NB4 (cell line): ENCODE results near the gene ARHGAP23.

ENCODE experiments used
- DNase-seq: peaks from one replicate; pipeline ENCODE4 v3.0.0; 2010; ENCODE audit warnings: low read depth
- H3K4me3 ChIP-seq: one replicate; pipeline ENCODE4 v1.5.1; 2011; ENCODE audit warnings: mild to moderate bottlenecking, low read depth, low read length, moderate library complexity
- MYC ChIP-seq: IDR thresholded peaks from 2 replicates; pipeline ENCODE4 v1.6.1; 2011; ENCODE audit warnings: low read depth, low read length
- POLR2A ChIP-seq: IDR thresholded peaks from 2 replicates; pipeline ENCODE4 v1.6.1; 2011; ENCODE audit warnings: mild to moderate bottlenecking; ENCODE audit not compliant: insufficient read length; ENCODE audit errors: extremely low read depth
- TF ChIP-seq, protein P1 (sequence below): IDR thresholded peaks from 2 replicates; pipeline ENCODE4 v1.6.1; 2011; ENCODE audit warnings: low read depth, low read length
- TF ChIP-seq, protein P2 (sequence below): IDR thresholded peaks from one replicate; pipeline ENCODE4 v1.5.1; 2012; ENCODE audit warnings: low read depth, low read length

ARHGAP23 gene

GRCh38 chr17:38532451-38532850, 104.2 kb downstream of the ARHGAP23 start:
- TF ChIP-seq POLR2A (no peak), MYC (no peak)
- TF ChIP-seq, protein P1, sequence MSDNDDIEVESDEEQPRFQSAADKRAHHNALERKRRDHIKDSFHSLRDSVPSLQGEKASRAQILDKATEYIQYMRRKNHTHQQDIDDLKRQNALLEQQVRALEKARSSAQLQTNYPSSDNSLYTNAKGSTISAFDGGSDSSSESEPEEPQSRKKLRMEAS: no peak
- TF ChIP-seq, protein P2, sequence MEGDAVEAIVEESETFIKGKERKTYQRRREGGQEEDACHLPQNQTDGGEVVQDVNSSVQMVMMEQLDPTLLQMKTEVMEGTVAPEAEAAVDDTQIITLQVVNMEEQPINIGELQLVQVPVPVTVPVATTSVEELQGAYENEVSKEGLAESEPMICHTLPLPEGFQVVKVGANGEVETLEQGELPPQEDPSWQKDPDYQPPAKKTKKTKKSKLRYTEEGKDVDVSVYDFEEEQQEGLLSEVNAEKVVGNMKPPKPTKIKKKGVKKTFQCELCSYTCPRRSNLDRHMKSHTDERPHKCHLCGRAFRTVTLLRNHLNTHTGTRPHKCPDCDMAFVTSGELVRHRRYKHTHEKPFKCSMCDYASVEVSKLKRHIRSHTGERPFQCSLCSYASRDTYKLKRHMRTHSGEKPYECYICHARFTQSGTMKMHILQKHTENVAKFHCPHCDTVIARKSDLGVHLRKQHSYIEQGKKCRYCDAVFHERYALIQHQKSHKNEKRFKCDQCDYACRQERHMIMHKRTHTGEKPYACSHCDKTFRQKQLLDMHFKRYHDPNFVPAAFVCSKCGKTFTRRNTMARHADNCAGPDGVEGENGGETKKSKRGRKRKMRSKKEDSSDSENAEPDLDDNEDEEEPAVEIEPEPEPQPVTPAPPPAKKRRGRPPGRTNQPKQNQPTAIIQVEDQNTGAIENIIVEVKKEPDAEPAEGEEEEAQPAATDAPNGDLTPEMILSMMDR: no peak
- H3K4me3 ChIP-seq: no peak overlapping the region
- peak; percentile 16 for DNase-seq

DNA sequence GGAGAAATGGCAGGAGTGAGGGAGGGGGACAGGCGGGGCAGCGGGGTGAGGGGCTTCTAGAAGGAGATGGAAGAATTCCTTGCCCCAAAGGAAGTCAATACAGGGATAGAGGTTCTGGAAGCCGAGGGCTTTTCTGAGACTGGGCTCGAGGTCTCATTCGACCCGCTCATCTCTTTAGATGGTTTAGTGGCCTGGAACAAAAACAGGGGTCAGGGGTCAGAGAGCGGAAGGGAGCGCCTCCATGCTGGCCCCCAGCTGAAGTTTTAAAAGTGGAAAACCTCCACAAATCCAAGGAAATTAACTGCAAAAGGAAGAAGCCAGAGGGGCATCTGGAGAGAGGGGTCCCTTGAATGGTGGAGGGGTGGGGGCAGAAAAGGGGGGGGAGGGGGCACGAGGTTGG, 105.0 kb downstream of the ARHGAP23 start:
- TF ChIP-seq MYC (no peak), POLR2A (no peak)
- TF ChIP-seq, protein P2: no peak
- TF ChIP-seq, protein P1: no peak
- no peak for DNase-seq
- no peak overlapping the region for H3K4me3 ChIP-seq

DNA sequence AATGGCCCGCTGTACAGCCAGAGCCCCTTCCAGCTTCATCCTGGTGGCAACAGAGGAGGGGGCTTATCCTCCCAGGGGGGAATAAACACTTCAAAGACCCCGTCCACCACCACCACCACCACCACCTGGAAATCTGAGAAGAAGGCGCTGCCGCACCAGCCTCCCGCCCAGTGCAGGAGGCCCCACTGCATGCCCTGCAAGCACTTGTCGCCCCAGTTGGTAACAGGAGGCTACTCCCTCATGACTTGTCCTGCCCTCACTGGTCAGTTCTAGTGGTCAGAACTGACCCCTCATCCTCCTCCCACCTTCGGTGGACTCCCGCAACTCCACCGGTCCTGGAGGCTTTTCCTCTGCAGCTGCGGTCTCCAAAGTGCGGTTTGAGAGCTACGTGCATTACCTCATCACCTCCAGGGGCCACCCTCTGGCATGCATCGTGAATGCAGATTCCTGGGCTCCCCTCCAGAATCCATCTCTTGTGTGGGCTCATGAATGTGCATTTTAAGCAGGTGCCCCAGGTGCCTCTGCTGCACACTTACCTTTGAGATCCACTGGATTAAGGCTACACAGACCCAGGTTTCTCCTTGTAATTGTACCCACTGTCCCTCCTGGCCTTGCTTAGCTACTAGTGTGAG, 105.7 kb downstream of the ARHGAP23 start:
- TF ChIP-seq POLR2A (no peak), MYC (no peak)
- TF ChIP-seq, protein P1: no peak
- TF ChIP-seq, protein P2: no peak
- DNase-seq: peak; percentile 16
- H3K4me3 ChIP-seq: no peak overlapping the region

DNA sequence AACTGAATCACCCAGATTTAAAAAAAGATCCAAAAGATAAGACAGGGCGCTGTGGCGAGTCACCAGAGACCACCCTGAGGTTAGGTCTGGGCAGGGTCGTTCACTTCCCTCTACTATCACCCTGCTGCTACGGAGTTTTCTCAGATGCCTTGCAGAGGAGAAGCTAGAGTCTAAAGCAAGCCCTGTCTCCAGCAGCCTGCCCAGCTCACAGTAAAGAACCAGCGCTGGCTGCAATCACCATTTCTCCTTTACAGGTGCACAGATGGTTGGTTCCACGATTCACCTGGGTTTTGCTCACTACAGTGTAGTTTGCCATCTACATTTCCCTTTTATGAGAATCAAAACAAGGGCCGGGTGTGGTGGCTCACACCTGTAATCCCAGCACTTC, 106.2 kb downstream of the ARHGAP23 start:
- peak; percentile 3 for DNase-seq
- TF ChIP-seq, protein P2: no peak
- TF ChIP-seq POLR2A (no peak), MYC (no peak)
- TF ChIP-seq, protein P1: no peak
- no peak overlapping the region for H3K4me3 ChIP-seq

DNA sequence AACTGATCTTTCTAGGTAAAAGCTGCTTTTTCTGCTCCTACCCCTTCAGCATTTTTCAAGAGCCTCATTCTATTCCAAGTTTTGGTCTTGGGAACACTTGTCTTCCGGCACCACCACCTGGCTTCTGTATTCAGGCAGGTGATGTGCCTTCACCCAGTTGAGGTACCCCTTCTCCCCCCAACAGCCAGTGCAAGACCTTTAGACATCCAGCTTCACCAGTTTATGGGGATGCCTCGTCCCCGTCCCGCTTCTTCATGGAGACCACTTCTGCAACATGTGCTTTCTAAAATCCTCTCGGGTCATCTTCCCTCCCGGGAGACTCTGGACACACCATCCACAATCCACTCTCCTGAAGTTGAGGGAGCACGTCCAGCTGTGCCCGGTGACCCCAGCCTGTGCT, 107.6 kb downstream of the ARHGAP23 start:
- DNase-seq: peak; percentile 0
- TF ChIP-seq, protein P1: no peak
- TF ChIP-seq POLR2A: no peak

DNA sequence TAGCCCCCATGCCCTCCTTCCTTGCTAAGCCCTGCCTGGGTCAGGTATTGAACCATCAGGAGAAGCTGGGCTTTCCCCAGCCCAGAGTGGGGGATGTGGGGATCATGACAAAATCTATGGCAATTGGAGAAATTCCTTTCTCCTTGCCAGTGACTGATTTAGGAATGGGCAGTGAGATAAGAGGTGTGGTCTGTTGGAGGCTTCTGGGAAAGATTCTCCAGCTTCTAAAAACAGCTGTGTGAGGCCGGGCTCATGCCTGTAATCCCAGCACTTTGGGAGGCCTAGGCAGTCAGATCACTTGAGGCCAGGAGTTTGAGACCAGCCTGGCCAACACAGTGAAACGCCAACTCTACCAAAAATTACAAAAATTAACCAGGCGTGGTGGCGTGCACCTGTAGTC, 108.4 kb downstream of the ARHGAP23 start:
- TF ChIP-seq POLR2A (no peak), MYC (no peak)
- TF ChIP-seq, protein P1: no peak
- TF ChIP-seq, protein P2: no peak
- DNase-seq: no peak
- no peak overlapping the region for H3K4me3 ChIP-seq

More for the DNA sequence above, 107.6 kb downstream of the ARHGAP23 start:
- H3K4me3 ChIP-seq: no peak overlapping the region
